KOPT-K1 (cell line): ENCODE data around the gene ANKS6.

Experiments used
- H3K27ac ChIP-seq: fragments of 200-600 bp; sonication (generic); 2 replicates; pipeline ENCODE4 v1.5.1; 2016; ENCODE audit warnings: antibody characterized with exemption, mild to moderate bottlenecking, low read depth, low read length; ENCODE audit not compliant: poor library complexity, severe bottlenecking
- H3K36me3 ChIP-seq: fragments of 200-600 bp; sonication (generic); 2 replicates; pipeline ENCODE4 v1.5.1; 2017; ENCODE audit warnings: antibody characterized with exemption, mild to moderate bottlenecking, low read length, moderate library complexity; ENCODE audit not compliant: insufficient read depth
- H3K9me3 ChIP-seq: fragments of 200-600 bp; sonication (generic); 2 replicates; pipeline ENCODE4 v1.5.1; 2017; ENCODE audit warnings: antibody characterized with exemption, low read length, mild to moderate bottlenecking; ENCODE audit not compliant: insufficient read depth, poor library complexity, severe bottlenecking

Gene ANKS6

DNA sequence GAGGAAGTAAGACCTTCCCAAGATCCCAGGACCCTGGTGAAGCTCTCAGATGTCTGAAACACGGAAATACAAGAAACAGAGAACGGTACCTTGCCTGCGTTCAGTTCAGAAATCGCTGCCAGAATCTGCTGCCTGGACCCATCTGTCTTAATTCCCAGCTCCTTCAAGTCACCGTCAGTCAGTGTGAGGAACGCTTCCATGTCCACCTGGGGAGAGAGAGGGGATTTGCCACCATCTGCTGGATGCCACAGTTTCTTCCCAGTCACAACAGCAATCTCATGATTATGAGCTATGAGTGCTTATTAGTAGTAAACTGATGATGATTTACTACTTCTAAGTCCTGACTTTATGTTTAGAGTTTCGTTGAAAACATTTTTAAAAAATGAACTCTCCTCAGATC, 50.9 kb downstream of the ANKS6 start:
- H3K9me3 ChIP-seq, result no peaks in the 10 kb centered on the region
- H3K36me3 ChIP-seq, result no peaks in the 10 kb centered on the region
- no peak overlapping the region for H3K27ac ChIP-seq

DNA sequence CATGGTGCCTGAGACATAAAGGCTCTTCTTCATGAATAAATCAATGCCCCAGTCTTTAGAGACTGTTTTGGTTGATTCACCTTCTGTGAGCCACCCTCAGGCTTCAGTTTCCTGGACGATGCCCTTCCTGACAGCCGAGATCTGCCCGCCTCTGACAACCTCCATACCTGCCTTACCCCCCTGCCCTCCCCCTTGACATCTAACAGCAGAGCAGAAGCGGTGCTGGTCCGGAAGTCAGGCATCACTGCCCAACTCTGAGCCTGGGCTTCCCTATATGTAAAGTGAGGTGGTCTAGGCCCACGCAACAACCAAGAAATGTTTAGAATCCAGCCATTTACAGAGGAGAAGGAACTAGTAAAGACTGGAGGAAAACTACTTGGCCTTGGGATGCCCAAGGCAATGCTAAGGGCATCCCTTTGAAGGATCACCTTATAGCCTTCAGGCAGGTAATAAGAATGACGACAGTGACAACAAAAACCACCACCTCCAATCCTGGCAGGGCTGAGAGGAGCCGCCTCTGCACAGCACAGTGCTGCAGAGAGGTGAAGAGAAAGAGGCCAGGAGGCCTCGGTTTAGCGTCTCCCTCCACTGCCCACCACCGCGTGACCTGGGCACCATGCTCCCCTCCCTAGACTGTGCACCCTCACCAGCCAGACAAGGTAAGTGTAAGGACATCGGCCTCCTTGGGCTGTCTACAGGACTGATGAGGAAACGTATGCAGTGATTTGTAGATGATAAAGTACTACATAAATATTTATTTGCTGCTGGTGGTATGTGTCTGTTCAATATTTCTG, 52.3 kb downstream of the ANKS6 start:
- Histone ChIP-seq H3K27ac (no peak overlapping the region), H3K9me3 (no peaks in the 10 kb centered on the region), H3K36me3 (no peaks in the 10 kb centered on the region)

DNA sequence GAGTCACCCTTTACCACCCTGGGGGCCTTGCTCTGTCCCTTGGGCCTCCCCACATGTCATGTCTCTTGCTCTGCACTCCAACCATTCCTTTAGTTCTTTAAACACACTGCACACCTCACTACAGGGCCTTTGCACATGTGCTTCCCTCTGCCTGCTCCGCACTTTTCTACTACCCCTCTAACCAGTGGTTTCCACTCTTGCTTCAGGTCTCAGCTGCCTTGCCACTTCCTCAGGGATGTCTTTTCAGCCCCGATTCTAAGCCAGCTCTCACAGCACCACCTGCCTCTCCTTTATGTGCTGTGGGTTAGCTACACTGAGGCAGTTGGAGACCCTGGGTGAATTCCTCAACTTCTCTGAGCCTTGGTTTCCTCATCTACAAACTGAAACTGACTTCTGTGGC, 53.0 kb downstream of the ANKS6 start:
- no peaks in the 10 kb centered on the region for H3K9me3 ChIP-seq
- no peak overlapping the region for H3K27ac ChIP-seq
- H3K36me3 ChIP-seq, result no peaks in the 10 kb centered on the region

DNA sequence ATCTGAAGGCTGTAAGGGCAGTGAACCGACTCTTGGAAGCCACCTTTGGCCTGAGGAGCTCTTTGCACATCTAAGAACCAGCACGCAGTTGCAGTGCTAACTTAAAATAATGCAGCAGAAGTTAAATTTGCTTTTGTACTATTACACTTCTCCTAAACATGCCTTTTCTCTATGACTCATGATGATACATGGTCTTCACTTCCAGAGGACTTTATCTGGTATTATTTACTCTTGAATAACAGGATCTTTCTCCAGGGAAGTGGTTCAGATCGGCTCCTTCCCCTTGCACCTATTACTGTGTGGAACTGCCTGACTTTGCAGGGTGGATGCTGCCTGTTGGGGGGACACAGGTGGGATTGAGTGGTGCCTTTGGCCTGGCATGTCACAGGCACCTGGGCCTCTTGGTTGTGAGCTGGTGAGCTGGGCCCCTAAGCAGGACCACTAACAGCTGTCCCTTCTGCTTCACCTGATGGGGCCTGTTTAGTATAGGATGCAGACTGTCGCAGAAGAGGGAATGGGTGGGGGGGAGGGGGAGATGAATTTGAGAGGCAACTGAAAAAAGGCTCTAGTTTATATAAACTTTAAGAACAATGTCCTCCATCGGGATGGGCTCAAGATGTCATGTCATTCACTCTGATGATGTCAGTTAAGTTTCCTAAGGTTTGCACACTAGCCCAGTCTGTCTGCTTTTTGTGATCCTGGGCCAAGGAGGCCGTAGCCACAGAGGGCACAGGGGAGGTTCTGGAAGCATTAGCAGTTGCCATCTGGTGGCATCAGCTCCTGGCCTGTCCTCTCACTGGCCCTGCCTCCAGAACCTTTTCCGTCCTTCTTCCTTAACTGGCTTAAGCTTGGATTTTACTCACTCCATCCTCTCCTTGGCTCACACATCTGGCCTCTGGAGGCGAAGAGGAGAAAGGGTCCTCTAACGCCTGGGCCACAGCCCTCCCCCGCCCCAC, 53.8 kb downstream of the ANKS6 start:
- H3K9me3 ChIP-seq, result no peaks in the 10 kb centered on the region
- H3K27ac ChIP-seq, result no peak overlapping the region
- no peaks in the 10 kb centered on the region for H3K36me3 ChIP-seq

DNA sequence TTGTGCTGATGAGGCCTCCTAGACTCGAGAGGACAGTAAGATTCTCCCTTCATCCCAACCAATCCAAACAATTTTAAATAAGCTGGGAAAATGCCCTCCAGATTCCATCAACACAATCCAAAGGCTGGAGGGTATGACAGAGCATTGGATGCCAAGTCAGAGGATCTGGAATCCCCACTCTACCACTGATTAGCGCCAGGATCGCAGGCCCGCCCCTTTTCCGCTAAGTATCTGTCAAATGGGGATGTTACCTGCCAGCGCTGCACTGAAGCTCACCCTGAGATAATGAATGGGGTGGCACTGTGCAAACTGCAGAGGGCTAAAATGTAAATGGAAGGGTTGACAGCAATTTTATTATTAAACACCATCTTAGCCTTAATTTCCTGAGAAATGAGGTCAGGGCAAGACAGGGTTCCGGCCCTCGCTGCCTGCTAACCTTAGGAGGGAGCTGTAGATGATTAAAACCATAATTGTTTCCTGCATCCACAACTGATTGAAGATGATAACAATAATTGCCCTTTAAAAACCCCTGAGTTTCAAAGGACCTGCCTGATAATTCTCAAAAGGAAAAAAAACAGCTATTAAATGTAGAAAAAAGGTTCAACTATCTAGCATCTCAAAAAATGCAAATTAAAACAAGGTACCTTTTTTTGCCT, 56.0 kb downstream of the ANKS6 start:
- no peaks in the 10 kb centered on the region for H3K9me3 ChIP-seq
- no peak overlapping the region for H3K27ac ChIP-seq
- H3K36me3 ChIP-seq, result no peaks in the 10 kb centered on the region

DNA sequence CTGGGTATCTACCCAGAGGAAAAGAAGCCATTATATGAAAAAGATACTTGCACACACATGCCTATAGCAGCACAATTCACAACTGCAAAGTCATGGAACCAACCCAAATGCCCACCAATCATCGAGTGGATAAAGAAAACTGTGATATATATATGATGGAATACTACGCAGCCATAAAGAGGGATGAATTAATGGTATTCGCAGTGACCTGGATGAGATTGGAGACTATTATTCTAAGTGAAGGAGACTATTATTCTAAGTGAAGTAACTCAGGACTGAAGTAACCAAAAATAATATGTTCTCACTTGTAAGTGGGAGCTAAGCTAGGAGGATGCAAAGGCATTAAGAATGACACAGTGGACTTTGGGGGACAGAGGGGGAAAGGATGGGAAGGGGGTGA, 57.6 kb downstream of the ANKS6 start:
- Histone ChIP-seq H3K36me3 (no peaks in the 10 kb centered on the region), H3K27ac (no peak overlapping the region), H3K9me3 (no peaks in the 10 kb centered on the region)

DNA sequence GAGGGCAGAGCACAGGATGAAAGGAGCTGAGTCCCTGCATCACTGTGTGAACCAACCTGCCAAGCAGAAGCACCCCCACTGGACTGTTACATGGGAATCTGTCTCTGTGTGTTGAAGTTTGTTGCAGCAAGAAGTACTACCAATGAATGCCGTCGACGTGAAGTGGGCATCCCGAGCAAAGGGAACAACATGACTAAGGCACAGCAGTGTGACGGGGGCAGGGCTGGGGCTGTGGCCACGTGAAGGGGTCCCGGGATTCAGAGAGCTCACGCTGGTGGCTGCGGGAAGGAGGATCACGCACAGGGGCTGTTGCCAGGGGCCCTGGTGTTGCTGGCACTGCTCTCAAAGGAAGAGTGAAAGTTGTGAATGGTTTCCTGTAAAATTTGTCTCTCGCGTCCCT, 60.1 kb downstream of the ANKS6 start:
- Histone ChIP-seq H3K36me3 (no peaks in the 10 kb centered on the region), H3K27ac (no peak overlapping the region), H3K9me3 (no peaks in the 10 kb centered on the region)

DNA sequence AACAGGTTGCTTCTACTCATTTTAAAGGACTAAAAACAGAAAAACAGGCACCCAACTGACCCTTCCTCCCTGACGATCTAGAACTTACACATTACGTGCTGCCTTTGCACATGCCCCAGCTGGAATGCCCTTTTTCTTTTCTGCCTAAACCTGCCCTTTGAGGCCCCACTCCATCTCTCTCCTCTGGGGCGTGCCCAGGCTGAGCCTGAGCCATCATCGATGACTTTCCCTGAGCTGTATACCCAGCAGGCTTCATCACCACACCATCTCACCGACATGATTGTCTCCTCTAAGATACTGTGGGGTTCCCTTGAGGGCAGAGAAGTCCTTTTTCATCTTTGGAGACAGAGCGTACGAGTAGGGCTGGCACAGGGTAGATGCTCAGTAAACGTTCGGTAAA, 63.6 kb downstream of the ANKS6 start:
- no peaks in the 10 kb centered on the region for H3K9me3 ChIP-seq
- H3K27ac ChIP-seq, result no peak overlapping the region
- H3K36me3 ChIP-seq, result no peaks in the 10 kb centered on the region

DNA sequence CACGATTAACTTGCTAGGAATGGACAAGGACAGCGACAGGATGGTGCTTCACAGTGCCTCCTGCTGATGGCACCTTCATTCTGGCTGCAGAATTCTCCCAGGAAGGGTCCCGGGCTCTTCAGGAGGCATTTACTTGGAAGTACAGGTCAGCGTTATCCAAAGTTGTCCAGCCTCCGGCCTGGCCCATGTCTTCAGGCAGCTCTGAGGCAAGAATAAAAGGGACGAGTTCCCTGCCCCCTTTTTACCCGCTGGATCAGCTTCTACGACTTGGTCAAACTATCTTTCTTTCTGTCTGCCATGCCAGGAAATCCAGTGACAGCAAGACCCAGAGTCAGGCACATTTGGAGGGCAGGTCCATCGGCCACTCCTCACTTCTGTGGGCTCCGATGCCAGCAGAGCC, 64.3 kb downstream of the ANKS6 start:
- Histone ChIP-seq H3K27ac (no peak overlapping the region), H3K9me3 (no peaks in the 10 kb centered on the region), H3K36me3 (no peaks in the 10 kb centered on the region)

DNA sequence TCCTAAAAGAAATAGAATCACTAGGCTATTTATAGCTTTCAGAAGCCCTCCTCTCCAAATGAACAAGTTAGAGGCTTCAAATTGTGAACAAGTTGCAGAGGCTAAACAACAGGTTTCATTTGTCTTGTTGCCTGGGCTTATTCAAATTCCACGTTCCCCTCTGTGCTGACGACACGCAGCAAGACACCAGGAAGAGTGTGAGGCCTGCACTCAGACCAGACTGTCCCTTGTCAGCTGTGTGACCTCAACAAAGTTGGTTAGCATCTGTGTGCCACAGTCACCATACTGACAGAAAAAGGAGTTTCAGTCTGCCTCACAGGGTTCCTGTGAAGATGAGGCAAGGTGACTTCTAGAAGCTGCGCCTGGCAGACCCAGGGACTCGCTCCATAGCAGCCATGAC, 65.5 kb downstream of the ANKS6 start:
- no peaks in the 10 kb centered on the region for H3K36me3 ChIP-seq
- H3K9me3 ChIP-seq, result no peaks in the 10 kb centered on the region
- no peak overlapping the region for H3K27ac ChIP-seq

DNA sequence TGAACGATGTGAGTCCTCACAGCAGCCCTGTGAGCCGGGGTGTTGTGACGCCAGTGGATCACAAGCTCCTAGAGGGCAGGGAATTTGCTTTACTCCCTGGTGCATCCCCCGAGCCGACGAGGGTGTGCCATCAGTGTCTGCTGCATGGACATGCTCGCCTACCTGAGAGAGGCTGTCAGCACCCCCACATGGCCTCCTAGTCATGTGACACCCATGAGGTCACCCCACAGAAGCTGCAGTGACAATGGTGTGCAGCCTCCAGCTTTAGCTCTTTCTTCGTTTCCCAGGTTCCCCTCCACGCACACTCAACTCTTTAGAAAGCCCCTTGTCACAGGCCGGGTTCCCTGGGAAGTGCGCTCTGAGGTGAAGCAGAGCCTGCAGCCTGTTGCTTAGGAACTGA, 67.9 kb downstream of the ANKS6 start:
- Histone ChIP-seq H3K9me3 (no peaks in the 10 kb centered on the region), H3K36me3 (no peaks in the 10 kb centered on the region), H3K27ac (no peak overlapping the region)

DNA sequence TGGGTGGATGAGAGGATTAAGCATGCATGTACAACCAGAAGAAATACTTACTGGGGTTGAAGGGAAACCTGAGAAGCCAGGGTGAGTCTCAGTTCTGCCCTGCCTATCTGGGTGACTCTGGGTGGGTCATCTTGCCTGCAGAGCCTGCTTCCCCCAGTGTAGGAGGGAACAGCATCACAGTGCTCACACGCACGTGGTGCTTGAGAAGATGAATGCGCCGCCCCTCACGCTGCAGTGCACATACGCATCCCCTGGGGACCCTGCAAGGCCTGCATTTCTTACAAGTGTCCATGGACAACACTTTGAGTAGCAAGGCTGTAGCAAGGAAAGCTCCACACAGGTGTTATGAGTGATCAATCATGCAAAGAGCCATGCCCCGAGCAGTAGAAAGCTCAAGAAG, 68.9 kb downstream of the ANKS6 start:
- Histone ChIP-seq H3K9me3 (no peaks in the 10 kb centered on the region), H3K36me3 (no peaks in the 10 kb centered on the region), H3K27ac (no peak overlapping the region)

DNA sequence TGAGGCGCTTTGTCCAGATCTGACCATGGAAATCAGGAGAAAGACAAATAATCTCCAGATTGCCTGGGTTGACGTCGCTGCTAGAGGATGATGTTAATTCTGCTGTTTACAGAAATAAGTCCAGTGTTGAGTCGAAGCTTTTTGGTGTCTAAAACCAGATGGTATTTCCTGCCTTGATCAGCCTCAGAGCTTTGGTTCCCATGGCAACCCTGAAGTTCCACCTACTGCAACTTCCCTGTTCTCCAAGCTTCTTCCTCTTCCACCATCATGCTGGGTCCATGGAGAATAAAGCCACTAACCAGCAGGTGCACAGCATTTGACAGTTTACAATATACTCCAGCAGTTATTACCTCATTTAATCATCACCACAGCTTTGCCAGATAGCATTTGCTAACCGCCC, 69.6 kb downstream of the ANKS6 start:
- Histone ChIP-seq H3K27ac (no peak overlapping the region), H3K36me3 (no peaks in the 10 kb centered on the region), H3K9me3 (no peaks in the 10 kb centered on the region)

DNA sequence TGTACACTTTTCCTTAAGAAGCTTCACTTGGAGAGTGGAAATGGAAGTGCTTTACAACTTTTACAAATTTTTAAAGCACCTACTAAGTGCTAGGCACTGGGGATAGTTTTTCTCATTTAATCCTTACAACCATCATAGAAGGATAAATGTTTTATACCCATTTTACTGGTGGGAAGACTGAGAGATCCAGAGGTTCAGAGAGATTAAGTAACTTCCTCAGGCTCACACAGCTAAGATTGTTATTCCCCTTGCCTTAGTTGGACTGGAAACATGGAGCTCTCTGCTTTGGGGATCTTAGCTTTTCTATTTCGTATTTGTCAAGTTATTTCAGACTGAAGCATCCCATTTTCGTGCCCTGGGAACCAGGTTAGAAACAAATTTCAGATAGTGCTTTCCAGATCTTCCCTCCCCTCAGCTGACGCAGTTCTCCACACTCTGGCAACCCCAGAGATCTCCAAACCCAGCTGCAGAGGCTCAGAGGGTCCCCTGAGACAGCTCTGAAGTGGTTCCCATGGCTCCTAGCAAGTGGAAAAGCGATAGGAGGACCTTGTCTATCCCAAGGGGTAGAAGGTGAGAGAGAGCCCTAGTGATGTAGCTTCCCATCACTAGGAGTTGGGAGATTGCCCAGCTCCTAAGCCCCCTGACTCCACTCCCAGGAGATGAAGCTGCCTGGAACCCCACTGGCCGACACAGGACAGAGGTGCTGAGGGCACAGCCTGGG, 71.4 kb downstream of the ANKS6 start:
- H3K27ac ChIP-seq, result no peak overlapping the region
- no peaks in the 10 kb centered on the region for H3K36me3 ChIP-seq
- H3K9me3 ChIP-seq, result no peaks in the 10 kb centered on the region

DNA sequence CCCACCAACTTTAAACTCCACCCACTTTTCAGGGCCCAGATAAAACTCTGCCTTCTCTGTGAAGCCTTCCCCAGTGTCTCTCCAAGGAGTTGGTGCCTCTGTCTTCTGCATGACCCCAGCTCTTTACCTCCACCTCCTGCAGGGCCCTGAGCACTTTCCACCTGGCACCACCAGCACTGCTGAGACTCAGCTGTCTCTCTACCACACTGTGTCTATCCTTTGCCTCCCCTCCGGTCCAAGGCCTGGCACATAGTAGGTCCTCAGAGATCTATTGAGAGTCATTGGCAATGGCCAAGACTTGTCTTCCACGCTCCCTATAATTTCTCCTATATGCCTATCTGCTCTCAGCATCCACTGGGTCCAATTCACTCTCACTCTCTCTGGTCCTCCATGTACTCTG, 74.7 kb downstream of the ANKS6 start:
- Histone ChIP-seq H3K9me3 (no peaks in the 10 kb centered on the region), H3K36me3 (no peaks in the 10 kb centered on the region), H3K27ac (no peak overlapping the region)
